Measurements from ENCODE around the gene NKTR. TPM values are rescaled to one million over a fixed set of nuclear protein-coding genes. Genes with fewer than 3 reads are reported as not detected.

The NKTR gene
- total RNA-seq, 1 donor from 2014 or later = 76.9 TPM

GRCh38 chr3:42602961-42603360 is 2.5 kb downstream of the NKTR start:
- Mint-ChIP-seq H3K9me3 (no peaks in the 10 kb centered on the region), H3K27ac (no peak overlapping the region)

GRCh38 chr3:42605546-42606173 is 5.2 kb downstream of the NKTR start:
- Mint-ChIP-seq H3K27ac (no peak overlapping the region), H3K36me3 (ENCODE audit: low read depth) (peaks cover 25% of the 10 kb centered on the region), H3K4me3 (no peak overlapping the region), H3K27me3 (ENCODE audit: insufficient read depth) (no peaks in the 10 kb centered on the region), H3K9me3 (no peaks in the 10 kb centered on the region), H3K4me1 (ENCODE audit: low read depth) (peaks cover 60% of the 10 kb centered on the region)
- intact Hi-C loops (cut with micrococcal nuclease) = no loop called here
- no peak for DNase-seq (ENCODE audit: low spot score)

More at GRCh38 chr3:42602961-42603360, 2.5 kb downstream of the NKTR start:
- peaks cover 27% of the 10 kb centered on the region for H3K36me3 Mint-ChIP-seq (ENCODE audit: low read depth)
- no peaks in the 10 kb centered on the region for H3K27me3 Mint-ChIP-seq (ENCODE audit: insufficient read depth)
- intact Hi-C loops (cut with micrococcal nuclease) = no loop called here
- H3K4me3 Mint-ChIP-seq = no peak overlapping the region
- DNase-seq (ENCODE audit: low spot score) = no peak
- peaks cover 59% of the 10 kb centered on the region for H3K4me1 Mint-ChIP-seq (ENCODE audit: low read depth)

GRCh38 chr3:42608581-42608980 is 8.1 kb downstream of the NKTR start:
- no peak for DNase-seq (ENCODE audit: low spot score)
- Mint-ChIP-seq H3K4me1 (ENCODE audit: low read depth) (peaks cover 65% of the 10 kb centered on the region), H3K27ac (no peak overlapping the region), H3K36me3 (ENCODE audit: low read depth) (peaks cover 24% of the 10 kb centered on the region), H3K9me3 (no peaks in the 10 kb centered on the region), H3K4me3 (no peak overlapping the region), H3K27me3 (ENCODE audit: insufficient read depth) (no peaks in the 10 kb centered on the region)
- intact Hi-C loops (cut with micrococcal nuclease) = no loop called here

- Mint-ChIP-seq H3K36me3 (ENCODE audit: low read depth) (peaks cover 18% of the 10 kb centered on the region), H3K27ac (no peak overlapping the region), H3K4me1 (ENCODE audit: low read depth) (peaks cover 54% of the 10 kb centered on the region), H3K4me3 (no peak overlapping the region), H3K9me3 (no peaks in the 10 kb centered on the region), H3K27me3 (ENCODE audit: insufficient read depth) (no peaks in the 10 kb centered on the region)
- intact Hi-C loops (cut with micrococcal nuclease) = no loop called here
- no peak for DNase-seq (ENCODE audit: low spot score)
These were observed 10.5 kb downstream of the NKTR start for GRCh38 chr3:42610976-42611375.

GRCh38 chr3:42612217-42612616 is 11.7 kb downstream of the NKTR start:
- H3K4me1 Mint-ChIP-seq (ENCODE audit: low read depth) = peaks cover 52% of the 10 kb centered on the region
- intact Hi-C loops (cut with micrococcal nuclease) = no loop called here

GRCh38 chr3:42612928-42613327 is 12.4 kb downstream of the NKTR start:
- Mint-ChIP-seq H3K27me3 (ENCODE audit: insufficient read depth) (no peaks in the 10 kb centered on the region), H3K36me3 (ENCODE audit: low read depth) (peaks cover 11% of the 10 kb centered on the region), H3K9me3 (no peaks in the 10 kb centered on the region), H3K27ac (no peak overlapping the region), H3K4me1 (ENCODE audit: low read depth) (peaks cover 46% of the 10 kb centered on the region), H3K4me3 (no peak overlapping the region)
- intact Hi-C loops (cut with micrococcal nuclease) = no loop called here
- DNase-seq (ENCODE audit: low spot score) = no peak

More at GRCh38 chr3:42612217-42612616, 11.7 kb downstream of the NKTR start:
- Mint-ChIP-seq H3K27ac (no peak overlapping the region), H3K4me3 (no peak overlapping the region), H3K9me3 (no peaks in the 10 kb centered on the region), H3K27me3 (ENCODE audit: insufficient read depth) (no peaks in the 10 kb centered on the region), H3K36me3 (ENCODE audit: low read depth) (peaks cover 16% of the 10 kb centered on the region)
- no peak for DNase-seq (ENCODE audit: low spot score)

- Mint-ChIP-seq H3K9me3 (no peaks in the 10 kb centered on the region), H3K36me3 (ENCODE audit: low read depth) (peaks cover 11% of the 10 kb centered on the region), H3K27ac (no peak overlapping the region), H3K27me3 (ENCODE audit: insufficient read depth) (no peaks in the 10 kb centered on the region), H3K4me3 (no peak overlapping the region), H3K4me1 (ENCODE audit: low read depth) (peaks cover 46% of the 10 kb centered on the region)
- no peak for DNase-seq (ENCODE audit: low spot score)
- intact Hi-C loops (cut with micrococcal nuclease) = no loop called here
These were observed 13.0 kb downstream of the NKTR start for GRCh38 chr3:42613462-42613861.

GRCh38 chr3:42631620-42632019 is 31.1 kb downstream of the NKTR start:
- H3K27me3 Mint-ChIP-seq (ENCODE audit: insufficient read depth) = no peaks in the 10 kb centered on the region
- H3K4me1 Mint-ChIP-seq (ENCODE audit: low read depth) = peaks cover 25% of the 10 kb centered on the region
- no peak overlapping the region for H3K4me3 Mint-ChIP-seq
- H3K27ac Mint-ChIP-seq = no peak overlapping the region
- no peak for DNase-seq (ENCODE audit: low spot score)
- peaks cover 41% of the 10 kb centered on the region for H3K36me3 Mint-ChIP-seq (ENCODE audit: low read depth)
- intact Hi-C loops (cut with micrococcal nuclease) = no loop called here
- no peaks in the 10 kb centered on the region for H3K9me3 Mint-ChIP-seq

- H3K27ac Mint-ChIP-seq = no peak overlapping the region
- peaks cover 40% of the 10 kb centered on the region for H3K36me3 Mint-ChIP-seq (ENCODE audit: low read depth)
- DNase-seq (ENCODE audit: low spot score) = no peak
- H3K4me1 Mint-ChIP-seq (ENCODE audit: low read depth) = peaks cover 25% of the 10 kb centered on the region
- no peaks in the 10 kb centered on the region for H3K9me3 Mint-ChIP-seq
- H3K27me3 Mint-ChIP-seq (ENCODE audit: insufficient read depth) = no peaks in the 10 kb centered on the region
- intact Hi-C loops (cut with micrococcal nuclease) = no loop called here
- no peak overlapping the region for H3K4me3 Mint-ChIP-seq
These were observed 31.7 kb downstream of the NKTR start for GRCh38 chr3:42632146-42632545.

GRCh38 chr3:42633544-42633943 is 33.1 kb downstream of the NKTR start:
- H3K27me3 Mint-ChIP-seq (ENCODE audit: insufficient read depth) = no peaks in the 10 kb centered on the region
- peaks cover 25% of the 10 kb centered on the region for H3K4me1 Mint-ChIP-seq (ENCODE audit: low read depth)
- peaks cover 35% of the 10 kb centered on the region for H3K36me3 Mint-ChIP-seq (ENCODE audit: low read depth)
- no peaks in the 10 kb centered on the region for H3K9me3 Mint-ChIP-seq
- intact Hi-C loops (cut with micrococcal nuclease) = no loop called here
- no peak for DNase-seq (ENCODE audit: low spot score)
- H3K4me3 Mint-ChIP-seq = no peak overlapping the region
- H3K27ac Mint-ChIP-seq = no peak overlapping the region

GRCh38 chr3:42635111-42635510 is 34.6 kb downstream of the NKTR start:
- Mint-ChIP-seq H3K27me3 (ENCODE audit: insufficient read depth) (no peaks in the 10 kb centered on the region), H3K36me3 (ENCODE audit: low read depth) (peaks cover 30% of the 10 kb centered on the region), H3K9me3 (no peaks in the 10 kb centered on the region), H3K4me1 (ENCODE audit: low read depth) (peaks cover 20% of the 10 kb centered on the region), H3K4me3 (peak overlapping the region; percentile 30), H3K27ac (peak overlapping the region; percentile 67)
- intact Hi-C loops (cut with micrococcal nuclease) = loop anchor here (5.0 kb wide), 1 partner anchor 133 kb away; the partner anchor contains the start of gene VIPR1
- DNase-seq (ENCODE audit: low spot score) = no peak

- H3K27me3 Mint-ChIP-seq (ENCODE audit: insufficient read depth) = no peaks in the 10 kb centered on the region
- peaks cover 24% of the 10 kb centered on the region for H3K4me1 Mint-ChIP-seq (ENCODE audit: low read depth)
- peaks cover 23% of the 10 kb centered on the region for H3K36me3 Mint-ChIP-seq (ENCODE audit: low read depth)
- no peaks in the 10 kb centered on the region for H3K9me3 Mint-ChIP-seq
- DNase-seq (ENCODE audit: low spot score) = no peak
- H3K27ac Mint-ChIP-seq = no peak overlapping the region
- intact Hi-C loops (cut with micrococcal nuclease) = loop anchor here (5.0 kb wide), 1 partner anchor 135 kb away; the partner anchor contains the start of gene VIPR1
- H3K4me3 Mint-ChIP-seq = no peak overlapping the region
These were observed 36.5 kb downstream of the NKTR start for GRCh38 chr3:42637001-42637400.

- H3K4me3 Mint-ChIP-seq = no peak overlapping the region
- intact Hi-C loops (cut with micrococcal nuclease) = loop anchor here (1.0 to 5.0 kb wide), 11 partner anchors 16 to 751 kb away; partner anchors contain the start of genes CCDC13, HIGD1A, NKTR and SS18L2
- H3K36me3 Mint-ChIP-seq (ENCODE audit: low read depth) = peaks cover 35% of the 10 kb centered on the region
- H3K27ac Mint-ChIP-seq = no peak overlapping the region
- H3K4me1 Mint-ChIP-seq (ENCODE audit: low read depth) = peaks cover 23% of the 10 kb centered on the region
- DNase-seq (ENCODE audit: low spot score) = peak; percentile 60
- no peaks in the 10 kb centered on the region for H3K9me3 Mint-ChIP-seq
- no peaks in the 10 kb centered on the region for H3K27me3 Mint-ChIP-seq (ENCODE audit: insufficient read depth)
These were observed 37.9 kb downstream of the NKTR start for GRCh38 chr3:42638339-42638842.

Measured in activated T-helper 1 cell treated with anti-CD3 and anti-CD28 coated beads, Interleukin-12 subunit alpha, Interleukin-12 subunit beta, Interleukin-2, Interleukin-4 antibody, amounts not matched to agents 30 ng/mL and 10 ng/mL and 1 ng/mL, durations not matched to agents 14 hours and 24 hours and 36 hours (primary cell).